SU-DHL-6 (cell line): ENCODE results near the gene PPP2R2C.

Experiments
- EZH2phosphoT487 ChIP-seq: fragments of 200-600 bp; sonication (generic), shearing (Covaris generic); conservative IDR thresholded peaks from 2 replicates; pipeline ENCODE4 v1.6.1; 2018; ENCODE audit warnings: mild to moderate bottlenecking, antibody characterized with exemption, low read length, moderate library complexity, mixed read lengths
- TF ChIP-seq, protein P1 (sequence below): fragments of 200-600 bp; sonication (generic); IDR thresholded peaks from one replicate; pipeline ENCODE4 v1.5.1; 2017; ENCODE audit warnings: antibody characterized with exemption, mild to moderate bottlenecking, low read length, moderate library complexity; ENCODE audit not compliant: insufficient read depth, poor library complexity, severe bottlenecking

DNA sequence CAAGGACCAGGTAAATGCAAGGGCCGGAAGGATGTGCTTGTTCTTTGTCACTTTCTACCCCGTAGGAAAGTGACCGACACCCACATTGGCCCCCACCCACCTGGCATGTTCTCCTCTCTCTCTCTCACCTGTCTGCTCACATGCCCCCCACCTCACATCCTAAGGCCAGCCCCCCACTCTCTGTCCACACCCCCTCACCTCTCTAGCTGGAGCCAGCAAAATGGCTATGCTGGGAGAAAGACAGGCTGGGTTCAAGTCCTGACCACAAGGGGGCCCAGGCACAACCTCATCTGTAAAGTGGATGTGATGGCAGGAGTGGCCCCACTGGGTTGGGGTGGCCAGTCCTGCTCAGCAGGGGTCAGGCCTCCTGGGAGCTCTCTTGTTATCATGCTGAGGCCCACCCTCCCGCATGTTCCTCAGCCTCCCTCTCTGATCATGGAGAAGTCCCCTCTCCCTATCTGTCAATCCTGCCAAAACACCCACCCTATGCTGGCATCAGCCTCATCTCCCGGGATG lies 1.7 kb upstream of the PPP2R2C start:
- TF ChIP-seq, protein P1, sequence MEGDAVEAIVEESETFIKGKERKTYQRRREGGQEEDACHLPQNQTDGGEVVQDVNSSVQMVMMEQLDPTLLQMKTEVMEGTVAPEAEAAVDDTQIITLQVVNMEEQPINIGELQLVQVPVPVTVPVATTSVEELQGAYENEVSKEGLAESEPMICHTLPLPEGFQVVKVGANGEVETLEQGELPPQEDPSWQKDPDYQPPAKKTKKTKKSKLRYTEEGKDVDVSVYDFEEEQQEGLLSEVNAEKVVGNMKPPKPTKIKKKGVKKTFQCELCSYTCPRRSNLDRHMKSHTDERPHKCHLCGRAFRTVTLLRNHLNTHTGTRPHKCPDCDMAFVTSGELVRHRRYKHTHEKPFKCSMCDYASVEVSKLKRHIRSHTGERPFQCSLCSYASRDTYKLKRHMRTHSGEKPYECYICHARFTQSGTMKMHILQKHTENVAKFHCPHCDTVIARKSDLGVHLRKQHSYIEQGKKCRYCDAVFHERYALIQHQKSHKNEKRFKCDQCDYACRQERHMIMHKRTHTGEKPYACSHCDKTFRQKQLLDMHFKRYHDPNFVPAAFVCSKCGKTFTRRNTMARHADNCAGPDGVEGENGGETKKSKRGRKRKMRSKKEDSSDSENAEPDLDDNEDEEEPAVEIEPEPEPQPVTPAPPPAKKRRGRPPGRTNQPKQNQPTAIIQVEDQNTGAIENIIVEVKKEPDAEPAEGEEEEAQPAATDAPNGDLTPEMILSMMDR: no peak
- no peak for TF ChIP-seq EZH2phosphoT487
